Measurements from ENCODE around the gene GRB10.

GRB10 gene

GRCh38 chr7:50540785-50541579 lies 241.7 kb downstream of the GRB10 start:
- Histone ChIP-seq H3K9me3 (ENCODE audit: severe bottlenecking) (no peaks in the 10 kb centered on the region), H3K27me3 (ENCODE audit: insufficient read depth, low read depth, severe bottlenecking) (no peaks in the 10 kb centered on the region), H3K36me3 (no peaks in the 10 kb centered on the region), H3K4me3 (ENCODE audit: low read depth, low read length) (no peak overlapping the region), H3K27ac (no peak overlapping the region)
- TF ChIP-seq CTCF (IDR thresholded peaks at IDR 0.05; ENCODE audit: low read depth, low read length) = no peak
- no peak for DNase-seq
